Measurements from ENCODE around the gene FOXA3. TPM values are rescaled to one million over a fixed set of nuclear protein-coding genes. Genes with fewer than 3 reads are reported as not detected.
A peak's percentile ranks its signal among the peaks of the same experiment; 100 is the strongest.

Gene FOXA3
- total and polyA plus RNA-seq, 2 experiments from 2014 or later, result 11.1 to 17.5 TPM

- Histone ChIP-seq H3K79me2 (replicated peaks; ENCODE audit: insufficient read depth) (no peaks in the 10 kb centered on the region), H3K4me2 (peak overlapping the region; percentile 89), H2AFZ (peak overlapping the region; percentile 93), H3F3A (replicated peaks; ENCODE audit: low read depth) (peaks cover 21% of the 10 kb centered on the region; the same call in 1 of the 2 replicates), H4K20me1 (replicated peaks; ENCODE audit: insufficient read depth) (no peaks in the 10 kb centered on the region; the same call in none of the 2 replicates), H3K4me3 (peak overlapping the region; percentile 86), H3K27ac (ENCODE audit: low read depth) (peak overlapping the region; percentile 77), H3K9me2 (ENCODE audit: insufficient read depth) (no peaks in the 10 kb centered on the region), H3K4me1 (ENCODE audit: insufficient read depth) (peaks cover 6% of the 10 kb centered on the region; the same call in 1 of the 2 replicates), H3K27me3 (ENCODE audit: insufficient read depth) (peaks cover 23% of the 10 kb centered on the region), H3K36me3 (ENCODE audit: insufficient read depth) (no peaks in the 10 kb centered on the region)
- Mint-ChIP-seq H3K9me3 (no peaks in the 10 kb centered on the region), H3K4me3 (peak overlapping the region; percentile 95), H3K27me3 (ENCODE audit: insufficient read depth, low read depth, poor library complexity) (peaks cover 20% of the 10 kb centered on the region), H3K36me3 (ENCODE audit: low read depth) (peaks cover 19% of the 10 kb centered on the region), H3K27ac (peak overlapping the region; percentile 48; the same call in 1 of the 2 replicates), H3K4me1 (peaks cover 9% of the 10 kb centered on the region)
- DNase-seq (ENCODE audit: low spot score) (peak; percentile 97), ATAC-seq (peak; percentile 82)
- TF ChIP-seq STAT1 (IDR thresholded peaks at IDR 0.05; ENCODE audit: unreplicated experiment) (no peak), POLR2AphosphoS5 (IDR thresholded peaks at IDR 0.05; ENCODE audit: low read depth) (peak; percentile 93), CTCF (conservative IDR thresholded peaks at IDR 0.05; ENCODE audit: low read depth in 2 of 2) (peak in 1 of 2 experiments; percentile 6; a peak in 1 of 4 replicates), EZH2 (IDR thresholded peaks at IDR 0.05; ENCODE audit: low read depth, unreplicated experiment) (no peak)
Observed at GRCh38 chr19:45902651-45903625, 38.8 kb downstream of the FOXA3 start.

- peaks cover 20% of the 10 kb centered on the region for H3K27me3 ChIP-seq (ENCODE audit: insufficient read depth)
- ATAC-seq (no peak), DNase-seq (ENCODE audit: low spot score) (no peak)
- H3K4me2 ChIP-seq, result no peak overlapping the region
- peaks cover 18% of the 10 kb centered on the region for H3K27me3 Mint-ChIP-seq (ENCODE audit: insufficient read depth, low read depth, poor library complexity)
- H3K4me3 ChIP-seq, result no peak overlapping the region
- no peaks in the 10 kb centered on the region; the same call in 1 of the 2 replicates for H4K20me1 ChIP-seq (replicated peaks; ENCODE audit: insufficient read depth)
- no peaks in the 10 kb centered on the region for H3K9me2 ChIP-seq (ENCODE audit: insufficient read depth)
- no peaks in the 10 kb centered on the region for H3K9me3 Mint-ChIP-seq
- peaks cover 25% of the 10 kb centered on the region; the same call in 1 of the 2 replicates for H3F3A ChIP-seq (replicated peaks; ENCODE audit: low read depth)
- H3K4me1 ChIP-seq (ENCODE audit: insufficient read depth), result peaks cover 6% of the 10 kb centered on the region; the same call in 1 of the 2 replicates
- H3K27ac Mint-ChIP-seq, result no peak overlapping the region
- H3K79me2 ChIP-seq (replicated peaks; ENCODE audit: insufficient read depth), result no peaks in the 10 kb centered on the region
- no peaks in the 10 kb centered on the region for H3K36me3 ChIP-seq (ENCODE audit: insufficient read depth)
- peaks cover 6% of the 10 kb centered on the region for H3K36me3 Mint-ChIP-seq (ENCODE audit: low read depth)
- H3K4me1 Mint-ChIP-seq, result peaks cover 9% of the 10 kb centered on the region
- H3K4me3 Mint-ChIP-seq, result no peak overlapping the region; the same call in 2 of the 3 replicates
- no peak overlapping the region for H2AFZ ChIP-seq
- no peak overlapping the region for H3K27ac ChIP-seq (ENCODE audit: low read depth)
- TF ChIP-seq STAT1 (IDR thresholded peaks at IDR 0.05; ENCODE audit: unreplicated experiment), result no peak
- no peak for TF ChIP-seq ZNF331 (CRISPR knock-in tag; IDR thresholded peaks at IDR 0.05; ENCODE audit: low read depth)
- no peak for TF ChIP-seq ETS1 (IDR thresholded peaks at IDR 0.05)
- no peak for TF ChIP-seq EZH2phosphoT487 (IDR thresholded peaks at IDR 0.05; ENCODE audit: unreplicated experiment)
- no peak for TF ChIP-seq NANOG (IDR thresholded peaks at IDR 0.05; ENCODE audit: borderline replicate concordance)
- TF ChIP-seq JUNB (IDR thresholded peaks at IDR 0.05; ENCODE audit: unreplicated experiment), result no peak
- TF ChIP-seq ZNF114 (CRISPR knock-in tag; IDR thresholded peaks at IDR 0.05), result no peak
- no peak for TF ChIP-seq REST (IDR thresholded peaks at IDR 0.05; ENCODE audit: unreplicated experiment)
- TF ChIP-seq CTCF (conservative IDR thresholded peaks at IDR 0.05; ENCODE audit: low read depth in 2 of 2), result no peak
- no peak for TF ChIP-seq CREB1 (CRISPR knock-in tag; IDR thresholded peaks at IDR 0.05; ENCODE audit: low read depth)
Observed at GRCh38 chr19:45905011-45905410, 40.9 kb downstream of the FOXA3 start.
